Activated CD8-positive, alpha-beta T cell treated with anti-CD3 and anti-CD28 coated beads, Interleukin-2, amount 10 ng/mL, durations not matched to agents 7 days and 5 days (primary cell): ENCODE measurements around the gene CT45A6. TPM values are rescaled to one million over a fixed set of nuclear protein-coding genes. Genes with fewer than 3 reads are reported as not detected.
"Not testable (repeated sequence)": the region's sequence is repeated elsewhere in the genome, so short reads cannot be mapped to it uniquely, and the experiment has no call there.

Experiments
- ATAC-seq: fragments of 150-1000 bp; cut with Tn5 transposase; one replicate; pipeline ENCODE4 v1.10.0; 2021; ENCODE audit warnings: moderate library complexity
- CTCF ChIA-PET: fragments of 350-600 bp; sonication (Branson Sonifier 250); formaldehyde crosslinking; loops from one replicate; lab custom pipeline; 2021; ENCODE audit warnings: antibody characterized with exemption; lab: Charles Lee
- POLR2A ChIA-PET: fragments of 350-600 bp; sonication (Branson Sonifier 250); formaldehyde crosslinking; loops from one replicate; lab custom pipeline; 2021; ENCODE audit warnings: antibody characterized with exemption; lab: Charles Lee
- DNase-seq: peaks from one replicate; pipeline ENCODE4 v3.0.0-alpha.2; 2020
- H3K27ac Mint-ChIP-seq: one replicate; pipeline ENCODE4 v1.8.0; 2021; ENCODE audit warnings: mild to moderate bottlenecking, mixed read lengths
- H3K27me3 Mint-ChIP-seq: one replicate; pipeline ENCODE4 v1.8.0; 2021; ENCODE audit warnings: low read depth, mixed read lengths
- H3K36me3 Mint-ChIP-seq: one replicate; pipeline ENCODE4 v1.8.0; 2021; ENCODE audit warnings: low read depth, mixed read lengths
- H3K4me1 Mint-ChIP-seq: one replicate; pipeline ENCODE4 v1.8.0; 2021; ENCODE audit warnings: low read depth, mixed read lengths
- H3K4me3 Mint-ChIP-seq: one replicate; pipeline ENCODE4 v1.8.0; 2021; ENCODE audit warnings: mild to moderate bottlenecking, mixed read lengths
- H3K9me3 Mint-ChIP-seq: one replicate; pipeline ENCODE4 v1.8.0; 2022; ENCODE audit warnings: mixed read lengths; ENCODE audit not compliant: insufficient read depth
- total RNA-seq, 2 experiments: library from RNA; stranded (reverse); gene quantifications; one replicate each; pipeline ENCODE4 v1.2.3, GENCODE V29; 2021

The CT45A6 gene
- not detected for total RNA-seq

GRCh38 chrX:135802687-135803086, at the start of gene CT45A6:
Gene CT45A6, minus strand, starts transcription at chrX:135802787. Its CDS starts 3,794 bp downstream, at chrX:135798993.
- ATAC-seq, CTCF ChIA-PET, POLR2A ChIA-PET, H3K27me3 Mint-ChIP-seq, H3K36me3 Mint-ChIP-seq, H3K27ac Mint-ChIP-seq, H3K9me3 Mint-ChIP-seq, H3K4me3 Mint-ChIP-seq, DNase-seq, H3K4me1 Mint-ChIP-seq: not testable (repeated sequence)

- H3K27ac Mint-ChIP-seq, H3K4me1 Mint-ChIP-seq, H3K36me3 Mint-ChIP-seq, CTCF ChIA-PET, ATAC-seq, POLR2A ChIA-PET, H3K27me3 Mint-ChIP-seq, H3K4me3 Mint-ChIP-seq, H3K9me3 Mint-ChIP-seq, DNase-seq: not testable (repeated sequence)
Measured at GRCh38 chrX:135837180-135837579, 34.6 kb upstream of the CT45A6 start, which contains the start of gene CT45A7. Gene CT45A7, minus strand, starts transcription at chrX:135837280. Its CDS starts 3,747 bp downstream, at chrX:135833533.

GRCh38 chrX:135819912-135820311, 17.3 kb upstream of the CT45A6 start, which contains the start of gene CT45A2:
Gene CT45A2, minus strand, starts transcription at chrX:135820012. Its CDS starts 3,747 bp downstream, at chrX:135816265.
- H3K9me3 Mint-ChIP-seq, H3K27me3 Mint-ChIP-seq, CTCF ChIA-PET, ATAC-seq, H3K27ac Mint-ChIP-seq, DNase-seq, H3K4me1 Mint-ChIP-seq, POLR2A ChIA-PET, H3K4me3 Mint-ChIP-seq, H3K36me3 Mint-ChIP-seq: not testable (repeated sequence)

- H3K4me3 Mint-ChIP-seq, H3K9me3 Mint-ChIP-seq, DNase-seq, ATAC-seq, H3K36me3 Mint-ChIP-seq, CTCF ChIA-PET, H3K4me1 Mint-ChIP-seq, POLR2A ChIA-PET, H3K27ac Mint-ChIP-seq, H3K27me3 Mint-ChIP-seq: not testable (repeated sequence)
Measured at GRCh38 chrX:135785403-135785802, 17.2 kb downstream of the CT45A6 start, which contains the start of gene CT45A5. Gene CT45A5, minus strand, starts transcription at chrX:135785503. Its CDS starts 3,774 bp downstream, at chrX:135781729.

GRCh38 chrX:135768091-135768490, 34.5 kb downstream of the CT45A6 start, which contains the start of gene CT45A3:
Gene CT45A3, minus strand, starts transcription at chrX:135768191. Its CDS starts 3,747 bp downstream, at chrX:135764444.
- H3K36me3 Mint-ChIP-seq, H3K4me1 Mint-ChIP-seq, ATAC-seq, H3K27me3 Mint-ChIP-seq, H3K9me3 Mint-ChIP-seq, H3K4me3 Mint-ChIP-seq, DNase-seq, CTCF ChIA-PET, POLR2A ChIA-PET, H3K27ac Mint-ChIP-seq: not testable (repeated sequence)

GRCh38 chrX:135744739-135745138, 57.8 kb downstream of the CT45A6 start:
- ATAC-seq, H3K4me1 Mint-ChIP-seq, H3K9me3 Mint-ChIP-seq, H3K4me3 Mint-ChIP-seq, H3K36me3 Mint-ChIP-seq, CTCF ChIA-PET, POLR2A ChIA-PET, H3K27me3 Mint-ChIP-seq, H3K27ac Mint-ChIP-seq, DNase-seq: not testable (repeated sequence)

Other genes with a start within 250 kb of the CT45A6 start
- not detected for gene CT45A1, start 89.1 kb downstream of the CT45A6 start, total RNA-seq
- not detected for gene CT45A3, start 34.6 kb downstream of the CT45A6 start, total RNA-seq
- not detected for gene CT45A5, start 17.3 kb downstream of the CT45A6 start, total RNA-seq
- gene CT45A2, start 17.2 kb upstream of the CT45A6 start, total RNA-seq, result not detected
- not detected for gene CT45A7, start 34.5 kb upstream of the CT45A6 start, total RNA-seq
- gene CT45A8, start 51.8 kb upstream of the CT45A6 start, total RNA-seq, result not detected
- gene CT45A9, start 69.0 kb upstream of the CT45A6 start, total RNA-seq, result not detected
- gene CT45A10, start 90.7 kb upstream of the CT45A6 start, total RNA-seq, result not detected
- not detected for gene SAGE1, start 90.9 kb upstream of the CT45A6 start, total RNA-seq
- 10 to 100 TPM; 15.9 to 16.4 TPM for gene MMGT1, start 171.2 kb upstream of the CT45A6 start, total RNA-seq
- gene SLC9A6, start 182.6 kb upstream of the CT45A6 start, total RNA-seq, result 10 to 100 TPM; 15.4 to 17.5 TPM